Stimulated activated CD8-positive, alpha-beta memory T cell treated with anti-CD3 and anti-CD28 coated beads, Interleukin-15, amount 100 ng/mL, for 48 hours (primary cell): ENCODE measurements around the gene ERGIC3.

Experiments
- DNase-seq, 2 donors: peaks; one replicate each; pipeline ENCODE4 v3.0.0-alpha.2; 2020; ENCODE audit warnings: low read depth in 2 of 2

ERGIC3 gene

GRCh38 chr20:35598476-35598875 lies 56.6 kb downstream of the ERGIC3 start:
- DNase-seq: no peak

DNA sequence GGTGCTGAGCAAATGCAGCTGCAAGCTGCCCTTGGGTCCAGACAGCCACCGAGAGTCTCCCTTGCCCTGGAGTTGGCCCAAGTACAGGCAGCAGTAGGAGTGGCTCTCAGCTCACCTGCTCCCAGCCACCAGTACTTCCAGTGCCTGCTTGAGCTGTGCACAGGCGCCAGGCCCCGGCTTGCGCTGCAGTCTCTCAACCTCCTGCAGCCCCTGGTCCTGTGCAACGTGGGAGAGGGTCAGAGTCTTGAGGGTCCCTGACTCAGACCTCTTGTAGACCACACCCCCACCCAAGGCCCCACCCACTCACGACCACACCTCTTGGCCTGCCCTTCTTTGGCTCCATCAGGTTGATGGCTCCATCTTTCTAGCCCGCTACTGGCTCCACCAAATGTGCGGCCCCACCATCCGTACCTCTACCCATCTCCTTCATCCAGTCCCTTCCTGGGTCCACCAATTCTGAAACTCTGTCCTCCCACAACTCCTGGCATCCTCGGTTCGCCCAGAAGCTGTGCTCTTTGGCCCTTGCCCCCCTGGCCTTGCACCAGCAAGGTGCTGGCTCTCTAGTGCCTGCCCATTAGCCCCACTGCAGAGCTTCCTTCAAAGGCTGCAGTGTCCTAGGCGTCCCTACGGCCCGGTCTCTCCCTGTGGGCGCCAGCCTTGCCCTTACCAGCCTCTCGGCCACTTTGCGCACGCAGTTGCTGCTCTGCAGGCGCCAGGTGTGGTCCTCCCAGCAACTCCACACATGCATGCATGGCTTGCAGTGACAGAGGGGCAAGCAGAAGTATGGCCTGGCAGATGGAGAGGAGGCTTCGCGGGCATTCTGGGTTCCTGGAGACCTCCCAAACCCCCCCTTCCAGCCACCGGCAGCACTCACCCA lies 57.3 kb downstream of the ERGIC3 start:
- DNase-seq: no peak

- no peak for DNase-seq
These were observed 57.9 kb downstream of the ERGIC3 start for GRCh38 chr20:35599776-35600120.

GRCh38 chr20:35600176-35600992 lies 58.5 kb downstream of the ERGIC3 start:
- DNase-seq: no peak

DNA sequence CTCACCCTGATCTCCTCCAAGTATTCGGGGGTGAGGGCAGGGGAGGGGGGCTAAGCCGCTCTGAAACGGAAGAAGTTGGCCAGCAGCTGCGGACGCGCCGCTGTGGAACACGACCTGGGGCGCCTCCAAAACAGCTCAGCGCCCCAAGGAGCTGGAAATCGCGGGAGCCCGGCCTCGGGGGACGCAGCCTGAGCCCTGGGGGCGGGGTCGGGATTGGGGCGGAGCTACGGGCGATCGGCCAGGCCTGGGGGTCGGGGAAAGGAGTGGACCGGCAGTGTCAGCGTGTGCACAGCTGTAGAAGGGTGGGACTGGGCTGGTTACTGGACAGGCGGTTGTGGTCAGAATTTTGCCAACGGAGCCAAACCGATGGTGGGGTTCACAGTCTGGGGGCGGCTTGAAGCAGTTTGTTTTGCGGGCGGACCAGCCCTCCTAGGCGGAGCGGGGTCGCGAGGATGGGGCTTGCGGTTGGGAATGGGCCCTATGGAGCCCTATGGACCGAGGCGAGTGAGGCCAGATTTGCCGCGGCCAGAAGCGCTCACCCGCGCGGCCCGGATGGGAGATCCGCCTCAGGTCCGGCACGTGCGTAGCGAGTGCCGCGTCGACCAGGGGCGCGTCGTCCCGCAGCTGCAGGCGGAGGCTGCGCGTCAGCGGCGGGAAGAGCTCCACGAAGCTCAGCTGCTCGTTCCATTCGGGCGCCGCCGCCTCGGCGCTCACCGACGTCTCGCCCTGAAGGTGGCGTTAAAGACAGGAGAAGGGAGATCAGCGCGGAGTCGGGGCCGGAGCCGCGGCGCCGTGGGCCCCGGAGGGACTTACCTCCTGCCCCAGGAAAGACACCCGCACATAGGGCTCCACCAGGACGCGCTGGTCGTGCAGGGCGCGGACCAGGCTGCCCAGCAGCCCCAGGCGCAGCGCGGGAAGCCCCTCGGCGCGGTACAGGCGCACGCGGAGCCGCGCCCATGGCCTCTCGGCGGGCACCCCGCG lies 59.4 kb downstream of the ERGIC3 start:
- peak; percentile 52 to 67 for DNase-seq

- no peak for DNase-seq
These were observed 60.1 kb downstream of the ERGIC3 start for GRCh38 chr20:35601990-35602389.

GRCh38 chr20:35602851-35603495 lies 61.1 kb downstream of the ERGIC3 start:
- no peak for DNase-seq

- no peak for DNase-seq
These were observed 62.0 kb downstream of the ERGIC3 start for GRCh38 chr20:35603695-35604448.

- no peak for DNase-seq
These were observed 62.5 kb downstream of the ERGIC3 start for GRCh38 chr20:35604449-35604747.

DNA sequence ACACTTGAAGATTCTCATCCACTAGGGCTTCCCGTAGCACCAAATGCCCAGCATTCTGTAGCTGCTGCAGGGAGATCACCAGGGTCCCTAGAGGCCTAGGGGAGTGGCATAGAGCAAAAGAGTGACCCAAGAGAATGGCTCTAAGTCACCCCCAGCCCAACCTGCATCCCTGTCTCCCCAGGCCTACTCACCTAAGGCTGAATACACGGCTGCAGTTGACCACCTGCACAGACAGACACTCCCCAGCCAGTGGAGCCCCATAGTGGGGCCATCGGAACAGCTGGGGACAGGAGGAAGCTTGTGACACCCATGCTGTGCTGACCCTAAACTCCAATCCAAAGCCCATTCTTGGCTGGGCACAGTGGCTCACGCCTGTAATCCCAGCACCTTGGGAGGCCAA lies 64.2 kb downstream of the ERGIC3 start:
- DNase-seq: no peak
